Measurements from ENCODE around the gene RAD21L1.

Gene RAD21L1

DNA sequence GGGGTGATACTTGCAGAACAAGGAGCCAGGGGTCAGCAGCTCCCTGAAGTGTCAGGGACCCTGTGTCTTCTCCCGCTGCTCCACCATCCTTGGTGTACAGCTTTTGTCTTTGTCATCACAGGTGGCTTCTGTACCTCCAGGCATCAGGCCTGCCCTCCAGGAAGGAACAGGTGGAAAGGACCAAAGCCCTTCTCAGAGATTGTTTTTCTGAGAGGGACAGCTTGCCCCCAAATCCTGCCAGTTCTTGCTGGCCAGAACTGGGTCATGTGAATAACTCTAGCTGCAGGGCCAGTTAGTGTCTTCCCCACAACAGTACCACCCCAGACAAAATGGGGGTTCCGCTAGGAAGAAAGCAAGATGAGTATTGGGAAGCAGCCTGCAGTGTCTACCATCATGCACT, 71.6 kb downstream of the RAD21L1 start:
- no peak for DNase-seq

DNA sequence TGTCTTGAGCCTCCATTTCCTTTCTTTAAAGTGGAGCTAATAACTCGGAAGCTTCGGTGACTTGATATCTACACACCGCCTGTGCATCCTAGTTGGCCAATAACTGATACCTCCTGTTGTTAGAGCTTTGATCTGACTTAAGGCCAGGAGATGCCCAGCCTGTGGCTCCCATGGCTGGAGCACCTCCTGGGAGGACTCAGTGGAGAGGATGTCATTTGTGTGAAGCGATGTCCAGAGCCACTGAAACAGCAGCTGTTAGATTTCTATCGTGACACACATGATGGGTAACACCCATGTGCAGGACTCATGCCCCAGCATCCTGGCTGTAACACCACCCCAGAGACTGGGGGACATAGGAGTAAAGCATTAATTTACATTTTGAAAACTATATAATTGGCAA, 72.3 kb downstream of the RAD21L1 start:
- no peak for DNase-seq

DNA sequence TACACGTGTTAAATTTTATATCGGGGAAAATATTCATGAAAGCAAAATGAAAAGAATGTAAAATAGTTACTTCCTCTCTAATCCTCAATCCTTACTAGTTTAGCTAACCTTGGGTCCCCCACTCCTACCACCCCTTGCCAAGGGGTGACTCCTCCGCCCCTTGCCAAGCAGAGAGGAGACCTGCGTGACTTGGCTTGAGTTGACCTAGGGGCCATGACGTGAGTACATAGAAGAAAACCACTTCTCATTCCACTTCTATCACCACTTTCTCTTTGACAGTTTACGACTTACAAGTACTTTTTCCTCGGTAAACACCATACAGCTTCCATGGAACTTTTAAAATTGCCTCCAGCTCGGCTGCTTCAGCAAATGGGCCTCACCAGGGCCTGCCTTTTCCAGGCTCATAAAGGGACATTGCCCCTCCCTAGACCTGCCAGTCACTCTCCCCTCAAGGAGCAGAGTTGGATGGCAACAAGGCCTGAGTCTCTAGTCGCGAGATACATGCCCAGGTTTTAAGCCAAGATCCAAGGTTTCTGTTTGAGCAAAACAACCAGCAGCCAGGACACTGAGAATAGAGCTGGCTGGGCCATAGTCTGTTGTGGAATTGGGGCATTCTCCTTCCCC, 73.2 kb downstream of the RAD21L1 start:
- no peak for DNase-seq

DNA sequence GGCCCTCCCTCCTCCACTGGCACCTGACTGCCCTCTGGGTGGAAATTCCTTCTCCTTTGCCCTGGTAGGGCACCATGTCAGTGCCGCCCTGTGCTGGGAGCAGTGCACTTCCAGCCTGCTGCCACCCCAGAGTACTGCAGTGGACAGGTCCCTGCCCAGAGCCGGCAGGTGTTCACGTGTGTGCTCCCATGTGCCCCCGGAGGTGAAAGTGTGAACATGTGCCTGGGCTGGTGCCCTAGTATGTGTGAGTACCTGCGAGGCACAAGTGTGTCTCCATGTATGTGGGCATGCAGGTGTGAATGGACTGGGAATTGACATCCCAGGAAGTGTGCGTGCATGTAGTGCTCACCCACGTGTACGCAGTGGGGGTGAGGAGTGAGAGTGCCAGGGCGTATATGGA, 73.7 kb downstream of the RAD21L1 start:
- peak; percentile 72 for DNase-seq

DNA sequence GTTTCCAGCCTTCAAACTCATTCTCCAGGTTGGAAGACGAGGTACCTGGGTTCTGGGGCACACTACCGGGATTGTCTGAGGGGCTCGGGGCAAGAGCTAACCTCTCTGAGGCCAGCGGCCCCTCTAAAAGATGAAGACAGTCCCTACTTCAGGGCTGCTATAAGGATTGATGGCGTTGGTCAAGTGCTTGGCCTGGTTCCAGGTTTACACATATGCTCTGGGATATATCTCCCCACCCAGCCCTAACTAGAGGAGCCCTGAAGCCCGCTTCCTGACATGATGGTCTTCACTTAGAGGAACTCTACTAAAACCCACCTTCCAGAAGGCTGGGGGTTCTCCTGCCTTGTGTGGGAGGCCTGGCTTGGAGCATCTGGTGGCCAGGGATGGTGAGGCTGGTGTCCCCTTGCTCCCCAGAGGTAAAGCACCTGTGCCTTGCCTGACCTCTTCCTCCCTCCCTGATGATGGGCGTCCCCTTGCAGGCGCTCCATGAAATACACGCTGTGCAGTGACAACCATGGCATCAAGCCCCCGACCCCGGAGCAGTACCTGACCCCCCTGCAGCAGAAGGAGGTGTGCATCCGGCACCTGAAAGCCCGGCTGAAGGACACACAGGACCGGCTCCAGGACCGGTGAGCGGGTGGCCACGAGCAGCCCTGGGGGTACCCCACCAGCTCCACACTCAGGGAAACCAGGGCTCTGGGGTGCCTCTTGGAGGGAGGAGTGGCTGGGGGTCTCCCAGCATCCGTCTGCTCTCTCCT, 74.4 kb downstream of the RAD21L1 start:
- DNase-seq = no peak

DNA sequence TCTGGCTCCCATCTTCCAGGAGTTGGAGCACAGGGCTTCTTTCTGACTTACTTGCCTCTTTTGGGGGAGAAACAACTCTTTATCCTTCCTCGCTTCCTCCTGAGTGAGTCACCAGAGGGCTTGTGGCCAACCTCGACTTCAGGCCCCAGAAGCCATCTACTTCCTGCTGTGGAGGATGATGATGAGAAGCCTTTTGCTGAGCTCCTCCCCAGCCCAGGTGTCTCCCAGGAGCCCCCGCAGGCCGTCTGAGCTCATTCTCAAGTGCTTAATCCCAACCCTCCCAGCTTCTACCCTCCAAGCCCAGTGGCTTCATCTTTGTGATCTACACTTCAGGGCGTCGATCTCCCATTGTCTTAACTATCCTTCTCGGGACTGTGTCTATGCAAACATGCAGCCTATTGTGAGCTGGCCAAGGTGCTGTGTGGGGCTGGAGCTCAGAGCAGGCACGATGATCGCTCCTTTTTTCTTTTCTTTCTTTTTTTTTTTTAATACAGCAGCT, 75.2 kb downstream of the RAD21L1 start:
- no peak for DNase-seq

DNA sequence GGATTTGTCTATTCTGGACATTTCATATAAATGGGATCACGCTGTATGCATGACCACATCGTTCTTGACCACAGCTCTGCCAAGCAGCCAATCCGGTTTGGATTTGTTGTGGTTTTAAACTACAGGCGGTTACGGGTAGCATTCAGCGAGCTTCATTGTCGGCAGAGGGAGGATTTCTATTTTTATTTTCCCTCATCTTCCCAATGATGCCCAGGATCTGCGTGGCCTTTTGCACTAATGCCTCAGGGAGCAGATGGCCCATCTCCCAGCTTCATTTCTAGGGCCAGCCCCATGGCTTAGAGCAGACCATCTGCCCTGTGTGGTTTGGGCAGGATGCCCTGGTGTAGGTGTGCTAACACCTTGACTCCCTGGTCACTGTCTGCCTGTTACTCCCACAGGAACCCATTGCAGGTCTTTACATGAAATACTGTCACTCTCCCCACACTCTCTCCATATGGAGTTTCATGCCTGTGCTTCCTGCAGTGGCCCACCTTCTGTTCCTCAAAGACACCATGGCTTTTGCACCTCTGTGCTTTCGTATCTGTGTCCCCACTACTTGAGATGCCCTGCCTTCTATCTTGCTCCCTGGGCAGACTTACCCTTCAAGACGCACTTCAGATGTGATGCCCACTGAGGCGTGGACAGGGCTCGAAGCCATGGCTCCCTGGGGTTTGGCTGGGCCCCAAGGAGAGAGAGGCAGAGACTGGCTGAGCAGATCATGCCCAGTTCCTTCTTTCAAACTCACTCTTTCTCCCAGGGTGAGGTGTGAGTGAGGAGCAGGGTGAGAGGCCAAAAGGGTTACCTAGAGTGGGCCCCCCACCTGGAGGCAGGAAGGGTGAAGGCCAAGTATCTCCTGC, 77.1 kb downstream of the RAD21L1 start:
- no peak for DNase-seq

DNA sequence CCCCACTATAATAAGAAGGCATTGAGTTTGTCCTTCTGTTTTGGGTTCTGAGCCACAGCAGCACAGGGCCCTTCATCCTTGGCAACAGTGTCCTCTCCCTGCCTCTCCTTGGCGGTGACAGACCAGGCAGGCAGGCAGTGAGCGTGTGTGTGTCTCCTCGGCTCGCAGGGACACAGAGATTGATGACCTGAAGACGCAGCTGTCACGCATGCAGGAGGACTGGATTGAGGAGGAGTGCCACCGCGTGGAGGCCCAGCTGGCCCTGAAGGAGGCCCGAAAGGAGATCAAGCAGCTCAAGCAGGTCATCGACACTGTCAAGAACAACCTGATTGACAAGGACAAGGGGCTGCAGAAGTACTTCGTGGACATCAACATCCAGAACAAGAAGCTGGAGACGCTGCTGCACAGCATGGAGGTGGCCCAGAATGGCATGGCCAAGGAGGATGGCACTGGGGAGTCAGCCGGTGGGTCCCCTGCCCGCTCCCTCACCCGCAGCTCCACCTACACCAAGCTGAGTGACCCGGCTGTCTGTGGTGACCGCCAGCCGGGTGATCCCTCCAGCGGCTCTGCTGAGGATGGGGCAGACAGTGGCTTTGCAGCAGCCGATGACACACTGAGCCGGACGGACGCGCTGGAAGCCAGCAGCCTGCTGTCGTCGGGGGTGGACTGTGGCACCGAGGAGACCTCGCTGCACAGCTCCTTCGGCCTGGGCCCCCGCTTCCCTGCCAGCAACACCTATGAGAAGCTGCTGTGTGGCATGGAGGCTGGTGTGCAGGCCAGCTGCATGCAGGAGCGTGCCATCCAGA, 79.1 kb downstream of the RAD21L1 start:
- DNase-seq = no peak
